GM18858 (cell line): ENCODE measurements around the gene BAZ2A.

Experiments
- ATAC-seq: cut with Tn5 transposase; IDR thresholded peaks from one replicate; pipeline ENCODE4 v1.9.1; 2021; ENCODE audit not compliant: unreplicated experiment

Gene BAZ2A

GRCh38 chr12:56635806-56636674 is 5.9 kb upstream of the BAZ2A start:
- peak; percentile 20 for ATAC-seq

GRCh38 chr12:56634837-56635791 is 5.0 kb upstream of the BAZ2A start:
- no peak for ATAC-seq

- no peak for ATAC-seq
These were observed 4.2 kb upstream of the BAZ2A start for GRCh38 chr12:56634242-56634836.

- no peak for ATAC-seq
These were observed 3.5 kb upstream of the BAZ2A start for GRCh38 chr12:56633468-56634241.

GRCh38 chr12:56632701-56633467 is 2.8 kb upstream of the BAZ2A start:
- no peak for ATAC-seq

GRCh38 chr12:56631790-56632700 is 1.9 kb upstream of the BAZ2A start:
- ATAC-seq: no peak

GRCh38 chr12:56629459-56630179 is 507 bp downstream of the BAZ2A start:
- no peak for ATAC-seq

GRCh38 chr12:56628671-56629458 is 1.3 kb downstream of the BAZ2A start:
- no peak for ATAC-seq

GRCh38 chr12:56626701-56627100 is 3.4 kb downstream of the BAZ2A start:
- ATAC-seq: no peak

GRCh38 chr12:56622535-56622934 is 7.6 kb downstream of the BAZ2A start:
- ATAC-seq: no peak

GRCh38 chr12:56616925-56617324 is 13.2 kb downstream of the BAZ2A start:
- ATAC-seq: no peak

- ATAC-seq: no peak
These were observed 13.9 kb downstream of the BAZ2A start for GRCh38 chr12:56616244-56616643.

GRCh38 chr12:56614627-56615026 is 15.5 kb downstream of the BAZ2A start:
- ATAC-seq: no peak

GRCh38 chr12:56604355-56604754 is 25.8 kb downstream of the BAZ2A start:
- ATAC-seq: no peak

- ATAC-seq: no peak
These were observed 27.9 kb downstream of the BAZ2A start for GRCh38 chr12:56602239-56602638.

- no peak for ATAC-seq
These were observed 28.6 kb downstream of the BAZ2A start for GRCh38 chr12:56601503-56601902.

GRCh38 chr12:56600753-56601152 is 29.4 kb downstream of the BAZ2A start:
- ATAC-seq: no peak
